K562 (cell line): ENCODE results near the gene FAM169A. TPM values are rescaled to one million over a fixed set of nuclear protein-coding genes. Genes with fewer than 3 reads are reported as not detected.
"Not testable (repeated sequence)": the region's sequence is repeated elsewhere in the genome, so short reads cannot be mapped to it uniquely, and the experiment has no call there.

Experiments used
- ATAC-seq: fragments of 200-7000 bp; cut with Tn5 transposase; 3 replicates; pipeline ENCODE4 v1.9.1; 2020; ENCODE audit warnings: moderate library complexity
- BruUV-seq: library from RNA; stranded (reverse); fragments of 400-500 nt; replicated peaks from 2 replicates; lab custom pipeline; 2021; lab: Mats Ljungman, UMichigan
- CTCF ChIA-PET: fragments of 300-600 bp; formaldehyde crosslinking; extraction: SDS; loops from one replicate; lab custom pipeline; 2021; ENCODE audit warnings: low intra/inter-chr PET ratio; lab: Yijun Ruan, JAX
- POLR2A ChIA-PET: fragments of 300-600, 350-650 bp; sonication (Branson Sonifier 250); formaldehyde crosslinking; extraction: SDS; loops from one replicate; lab custom pipeline; 2021; ENCODE audit warnings: antibody characterized with exemption, inconsistent platforms; lab: Yijun Ruan, JAX
- DNase-seq, 4 experiments: peaks; one replicate each; pipeline versions ENCODE4 v3.0.0 to v3.0.0-alpha.2; 2011 to 2018; ENCODE audit warnings: low spot score in 3 of 4, mixed read lengths in 3 of 4; ENCODE audit errors: extremely low read depth in 1 of 4
- FAIRE-seq: peaks from 2 replicates; lab custom pipeline; 2011; peaks lifted over from hg19 to GRCh38; lab: Jason Lieb, UNC
- H2AFZ ChIP-seq: 2 replicates; pipeline ENCODE4 v1.6.0; 2011; ENCODE audit warnings: low read depth, low read length, control low read depth, inconsistent platforms
- H3K27ac ChIP-seq: fragments of 200-600 bp; 3 replicates; pipeline ENCODE4 v1.8.0; 2011; ENCODE audit warnings: low read depth, mild to moderate bottlenecking, control low read depth, inconsistent platforms, low read length, moderate library complexity, mixed read lengths; ENCODE audit errors: extremely low read depth
- H3K27me3 ChIP-seq, 2 experiments: fragments of 300-600 bp in 1 of 2; 2 replicates in 1 of 2; 3 replicates in 1 of 2; pipeline versions ENCODE4 v1.6.0 to v1.8.0; 2011; ENCODE audit warnings: inconsistent platforms in 2 of 2, low read length in 2 of 2, mild to moderate bottlenecking in 1 of 2, mixed read lengths in 1 of 2, moderate library complexity in 1 of 2; ENCODE audit not compliant: control insufficient read depth in 2 of 2, insufficient read depth in 2 of 2
- H3K36me3 ChIP-seq: fragments of 300-600 bp; 3 replicates; pipeline ENCODE4 v1.8.0; 2011; ENCODE audit warnings: mild to moderate bottlenecking, low read length, inconsistent platforms; ENCODE audit not compliant: control insufficient read depth, insufficient read depth
- H3K4me1 ChIP-seq, 2 experiments: fragments of 200-600 bp in 1 of 2; replicated peaks in 1 of 2; 2 replicates in 1 of 2; 3 replicates in 1 of 2; pipeline versions ENCODE4 v1.5.1 to v1.8.0; 2011; ENCODE audit warnings: inconsistent platforms in 2 of 2, low read length in 2 of 2, mild to moderate bottlenecking in 1 of 2, mixed read lengths in 1 of 2, moderate library complexity in 1 of 2; ENCODE audit not compliant: control insufficient read depth in 2 of 2, insufficient read depth in 2 of 2
- H3K4me2 ChIP-seq: 2 replicates; pipeline ENCODE4 v1.6.1; 2011; ENCODE audit warnings: low read length, control low read depth, inconsistent platforms, mixed read lengths; ENCODE audit not compliant: insufficient read depth
- H3K4me3 ChIP-seq: fragments of 200-600 bp; sonication (generic), shearing (Covaris generic); 2 replicates; pipeline ENCODE4 v1.5.1; 2016; ENCODE audit warnings: control low read depth, inconsistent platforms
- H3K79me2 ChIP-seq: fragments of 200-600 bp; 3 replicates; pipeline ENCODE4 v1.8.0; 2011; ENCODE audit warnings: low read length, inconsistent platforms; ENCODE audit not compliant: control insufficient read depth, insufficient read depth
- H3K9ac ChIP-seq, 2 experiments: 2 replicates each; pipeline versions ENCODE4 v1.6.0 to v1.6.1; 2011; ENCODE audit warnings: low read depth in 2 of 2, low read length in 2 of 2, control low read depth in 1 of 2, inconsistent platforms in 1 of 2, mild to moderate bottlenecking in 1 of 2, mixed read lengths in 1 of 2; ENCODE audit not compliant: insufficient read depth in 1 of 2
- H3K9me1 ChIP-seq: one replicate; pipeline ENCODE4 v1.6.0; 2011; ENCODE audit warnings: inconsistent platforms, mild to moderate bottlenecking, low read length, moderate library complexity; ENCODE audit not compliant: control insufficient read depth, insufficient read depth
- H3K9me3 ChIP-seq: replicated peaks from 2 replicates; pipeline ENCODE4 v1.5.1; 2011; ENCODE audit warnings: low read depth, low read length, inconsistent platforms; ENCODE audit not compliant: control insufficient read depth, insufficient read depth
- H4K20me1 ChIP-seq: replicated peaks from 2 replicates; pipeline ENCODE4 v1.6.1; 2011; ENCODE audit warnings: low read length, inconsistent platforms, mixed read lengths; ENCODE audit not compliant: control insufficient read depth, insufficient read depth
- CBX1 ChIP-seq: sonication (generic); IDR thresholded peaks from 2 replicates; pipeline ENCODE4 v1.6.1; 2016; ENCODE audit warnings: antibody characterized with exemption, low read depth, mild to moderate bottlenecking
- CBX8 ChIP-seq: fragments of 200-600 bp; sonication (generic); IDR thresholded peaks from 2 replicates; pipeline ENCODE4 v1.6.1; 2012; ENCODE audit warnings: borderline replicate concordance, mixed run types, low read depth, mild to moderate bottlenecking, moderate library complexity, mixed read lengths, low read length, control low read depth, inconsistent platforms; ENCODE audit not compliant: poor library complexity, severe bottlenecking; ENCODE audit errors: extremely low read depth
- DACH1 ChIP-seq: fragments of 450-650 bp; IDR thresholded peaks from 2 replicates; pipeline ENCODE4 v1.6.1; 2018; ENCODE audit not compliant: partially characterized antibody
- HIVEP1 ChIP-seq: fragments of 250-450 bp; sonication (Bioruptor Pico); IDR thresholded peaks from 2 replicates; pipeline ENCODE4 v1.4.0; 2020; ENCODE audit warnings: mild to moderate bottlenecking
- ILK ChIP-seq: fragments of 450-650 bp; IDR thresholded peaks from 2 replicates; pipeline ENCODE4 v1.6.1; 2016; ENCODE audit warnings: missing genetic modification characterization, low read depth, mild to moderate bottlenecking, missing compliant biosample characterization, moderate library complexity, borderline replicate concordance
- MXI1 ChIP-seq: IDR thresholded peaks from 2 replicates; pipeline ENCODE4 v1.6.1; 2011; ENCODE audit warnings: low read depth, mild to moderate bottlenecking, improper control_type of control experiment, low read length
- PML ChIP-seq: IDR thresholded peaks from 2 replicates; pipeline ENCODE4 v1.6.1; 2012; ENCODE audit warnings: low read length, inconsistent platforms
- PTRF ChIP-seq: fragments of 450-650 bp; IDR thresholded peaks from 2 replicates; pipeline ENCODE4 v1.6.1; 2016; ENCODE audit warnings: mild to moderate bottlenecking, missing genetic modification characterization, missing compliant biosample characterization
- ZEB2 ChIP-seq: fragments of 450-650 bp; IDR thresholded peaks from 2 replicates; pipeline ENCODE4 v1.6.1; 2016
- ZNF785 ChIP-seq: fragments of 250-450 bp; sonication (Bioruptor Pico); IDR thresholded peaks from 2 replicates; pipeline ENCODE4 v1.4.0; 2020; ENCODE audit warnings: mild to moderate bottlenecking
- WGBS: fragments of 100-300 bp; shearing (Covaris generic); methylation state at CpG from one replicate; pipeline ENCODE4 v1.1.6; 2016; ENCODE audit warnings: low coverage, mixed read lengths; ENCODE audit not compliant: insufficient coverage; ENCODE audit errors: missing lambda C conversion rate; 5-methylcytosine and 5-hydroxymethylcytosine counted together
- in situ Hi-C: fragments of 300-500 bp; cut with MboI; formaldehyde crosslinking; loops from 4 replicates; pipeline ENCODE4 v1.15.0; 2018; ENCODE audit warnings: inconsistent platforms, mixed read lengths
- intact Hi-C: fragments of 100-400 bp; cut with micrococcal nuclease; formaldehyde crosslinking; loops from 2 replicates; pipeline ENCODE4 v1.14.2; 2022
- polyA plus RNA-seq, 8 experiments: library from polyadenylated mRNA; depleted of rRNA in 4 of 8; stranded (reverse) in 5 of 8; unstranded in 3 of 8; fragments of >200 nt; fragmentation: Nextera tagmentation in 2 of 8; fragmentation: Illumina TruSeq in 1 of 8; extraction: Ambion mirVana in 2 of 8; extraction: Trizol in 1 of 8; gene quantifications; 2 replicates each; pipeline versions ENCODE4 v1.2.1 to v1.2.3, GENCODE V29; 2011 to 2014; ENCODE audit warnings: inconsistent platforms in 1 of 8, missing spikeins in 1 of 8
- total RNA-seq, 7 experiments: library from RNA; depleted of rRNA in 6 of 7; stranded (reverse); fragments of >200 nt in 6 of 7; fragmentation: Illumina TruSeq in 2 of 7; extraction: Trizol in 2 of 7; gene quantifications; 2 replicates each; pipeline versions ENCODE4 v1.2.1 to v1.2.3, GENCODE V29; 2011 to 2021; ENCODE audit warnings: low replicate concordance in 1 of 7

FAM169A gene
- total and polyA plus RNA-seq, 9 of the 15 experiments (the other 6 are each of a cell fraction or from before 2014, with no cell fraction given): 0.01 to 0.04 TPM; not detected in 7

GRCh38 chr5:74870299-74871067, 4.3 kb upstream of the FAM169A start:
- H3K4me3 ChIP-seq: no peak overlapping the region
- intact Hi-C loops: no loop called here

GRCh38 chr5:74869414-74869813, 3.2 kb upstream of the FAM169A start:
- H3K36me3 ChIP-seq, H2AFZ ChIP-seq, CTCF ChIA-PET, intact Hi-C loops, in situ Hi-C loops, DNase-seq, POLR2A ChIA-PET, H3K4me2 ChIP-seq, H3K9me3 ChIP-seq, H3K4me3 ChIP-seq, H3K9me1 ChIP-seq, H3K27me3 ChIP-seq, H3K9ac ChIP-seq, H4K20me1 ChIP-seq, FAIRE-seq, BruUV-seq, ATAC-seq, H3K4me1 ChIP-seq, H3K79me2 ChIP-seq, H3K27ac ChIP-seq: not testable (repeated sequence)
- WGBS: 2% methylated on average over 8 of the region's 10 CpGs

More at GRCh38 chr5:74870299-74871067, 4.3 kb upstream of the FAM169A start:
- Histone ChIP-seq H3K9ac (no peak overlapping the region), H3K4me1 (no peaks in the 10 kb centered on the region; a peak in 1 of 5 replicates), H2AFZ (no peak overlapping the region), H3K27me3 (peaks cover 0 to 6% of the 10 kb centered on the region in 2 experiments; a peak in 3 of 5 replicates), H4K20me1 (no peaks in the 10 kb centered on the region), H3K4me2 (no peak overlapping the region), H3K36me3 (no peaks in the 10 kb centered on the region), H3K9me1 (no peaks in the 10 kb centered on the region), H3K9me3 (no peaks in the 10 kb centered on the region), H3K27ac (no peak overlapping the region), H3K79me2 (no peaks in the 10 kb centered on the region)
- ChIA-PET POLR2A (interaction anchor here (1.1 kb wide), 1 partner anchor 12 kb away, joined by 3 read pairs; no protein-coding TSS in a partner anchor), CTCF (no interaction called here)
- 3% methylated on average over 3 of the region's 3 CpGs for WGBS
- no TSS peak for BruUV-seq
- ATAC-seq: no peak
- no peak for DNase-seq
- no peak for TF ChIP-seq ZEB2
- no peak for TF ChIP-seq ZNF785 (CRISPR knock-in tag)
- no peak for TF ChIP-seq CBX8
- TF ChIP-seq HIVEP1 (CRISPR knock-in tag): no peak
- TF ChIP-seq PML: no peak
- no peak for TF ChIP-seq DACH1
- no peak for TF ChIP-seq PTRF (tag)
- TF ChIP-seq ILK (tag): no peak
- no peak for TF ChIP-seq CBX1
- TF ChIP-seq MXI1: no peak
- in situ Hi-C loops: no loop called here
- no peak for FAIRE-seq
